COR-L47 (cell line): ENCODE results near the gene LILRB4.
"Not testable (repeated sequence)": the region's sequence is repeated elsewhere in the genome, so short reads cannot be mapped to it uniquely, and the experiment has no call there.

ENCODE experiments used
- DNase-seq: peaks from one replicate; lab custom pipeline; 2025; lab: John Stamatoyannopoulos, UW

The LILRB4 gene

GRCh38 chr19:54650108-54650655, 12.6 kb upstream of the LILRB4 start:
- DNase-seq, result no peak

GRCh38 chr19:54653181-54653809, 9.5 kb upstream of the LILRB4 start:
- no peak for DNase-seq

- DNase-seq, result no peak
These were observed 8.1 kb upstream of the LILRB4 start for GRCh38 chr19:54654447-54655321.

GRCh38 chr19:54659300-54659699, 3.5 kb upstream of the LILRB4 start:
- DNase-seq, result no peak

- DNase-seq, result no peak
These were observed 2.5 kb upstream of the LILRB4 start for GRCh38 chr19:54660306-54660705.

- no peak for DNase-seq
These were observed 1.8 kb upstream of the LILRB4 start for GRCh38 chr19:54660964-54661363.

- no peak for DNase-seq
These were observed 821 bp upstream of the LILRB4 start for GRCh38 chr19:54661846-54662481.

- DNase-seq, result no peak
These were observed 2.7 kb downstream of the LILRB4 start for GRCh38 chr19:54665530-54665929.

- DNase-seq, result no peak
These were observed 4.4 kb downstream of the LILRB4 start for GRCh38 chr19:54667217-54667616.

- no peak for DNase-seq
These were observed 5.6 kb downstream of the LILRB4 start for GRCh38 chr19:54668353-54668752.

GRCh38 chr19:54670576-54671357, 8.0 kb downstream of the LILRB4 start:
- no peak for DNase-seq

- no peak for DNase-seq
These were observed 10.4 kb downstream of the LILRB4 start for GRCh38 chr19:54673222-54673621.

- DNase-seq, result peak; percentile 6
These were observed 11.3 kb downstream of the LILRB4 start for GRCh38 chr19:54674021-54674617.

- peak; percentile 5 for DNase-seq
These were observed 13.5 kb downstream of the LILRB4 start for GRCh38 chr19:54676210-54676834.

- DNase-seq, result no peak
These were observed 14.4 kb downstream of the LILRB4 start for GRCh38 chr19:54677217-54677616.

- not testable (repeated sequence) for DNase-seq
These were observed 18.8 kb downstream of the LILRB4 start for GRCh38 chr19:54681596-54681995.

- no peak for DNase-seq
These were observed 19.6 kb downstream of the LILRB4 start for GRCh38 chr19:54682306-54682856.

GRCh38 chr19:54684527-54684926, 21.7 kb downstream of the LILRB4 start:
- no peak for DNase-seq

- no peak for DNase-seq
These were observed 29.0 kb downstream of the LILRB4 start for GRCh38 chr19:54691582-54692297.

- DNase-seq, result no peak
These were observed 29.5 kb downstream of the LILRB4 start for GRCh38 chr19:54692298-54692615.
